ENCODE data around the gene CCDC181.

- peak; percentile 68 to 85 (median 75) for TF ChIP-seq CTCF (IDR thresholded peaks at IDR 0.05)
- no peak for TF ChIP-seq POLR2A (IDR thresholded peaks at IDR 0.05)
Measured at GRCh38 chr1:169348383-169349036, 78.8 kb downstream of the CCDC181 start.

All from uterus (tissue), 2 donors.